Embryonic facial prominence (tissue), 1 donor: ENCODE data around the gene PIK3R2.

Experiments
- DNase-seq: peaks from one replicate; pipeline ENCODE4 v3.0.0-alpha.2; 2016; ENCODE audit errors: extremely low spot score

The PIK3R2 gene

GRCh38 chr19:18173054-18173571 lies 20.1 kb downstream of the PIK3R2 start:
- DNase-seq = no peak

- no peak for DNase-seq
Observed at GRCh38 chr19:18173572-18174288, 20.8 kb downstream of the PIK3R2 start, which contains the start of gene IFI30. Gene IFI30, plus strand, starts transcription at chr19:18173813. Its CDS starts 29 bp downstream, at chr19:18173842.

- no peak for DNase-seq
Observed at GRCh38 chr19:18174983-18175382, 22.0 kb downstream of the PIK3R2 start.

- DNase-seq = no peak
Observed at GRCh38 chr19:18176367-18177310, 23.7 kb downstream of the PIK3R2 start.

GRCh38 chr19:18179957-18180356 lies 27.0 kb downstream of the PIK3R2 start:
- no peak for DNase-seq

- no peak for DNase-seq
Observed at GRCh38 chr19:18183529-18183928, 30.6 kb downstream of the PIK3R2 start.

- DNase-seq = no peak
Observed at GRCh38 chr19:18185538-18185937, 32.6 kb downstream of the PIK3R2 start.

- DNase-seq = no peak
Observed at GRCh38 chr19:18190278-18190677, 37.3 kb downstream of the PIK3R2 start.

GRCh38 chr19:18191640-18192062 lies 38.7 kb downstream of the PIK3R2 start:
- no peak for DNase-seq

- DNase-seq = peak; percentile 98
Observed at GRCh38 chr19:18192673-18193387, 39.9 kb downstream of the PIK3R2 start, which contains the start of gene MPV17L2. Gene MPV17L2, plus strand, starts transcription at chr19:18193218. Its CDS starts 64 bp downstream, at chr19:18193282.

- DNase-seq = no peak
Observed at GRCh38 chr19:18193388-18194180, 40.6 kb downstream of the PIK3R2 start.

- DNase-seq = no peak
Observed at GRCh38 chr19:18194181-18194530, 41.2 kb downstream of the PIK3R2 start.

GRCh38 chr19:18194554-18195238 lies 41.7 kb downstream of the PIK3R2 start:
- no peak for DNase-seq

- DNase-seq = no peak
Observed at GRCh38 chr19:18196511-18196845, 43.5 kb downstream of the PIK3R2 start.

- no peak for DNase-seq
Observed at GRCh38 chr19:18197306-18197705, 44.3 kb downstream of the PIK3R2 start.

- no peak for DNase-seq
Observed at GRCh38 chr19:18197941-18198340, 45.0 kb downstream of the PIK3R2 start.

- DNase-seq = no peak
Observed at GRCh38 chr19:18198374-18198773, 45.4 kb downstream of the PIK3R2 start.

GRCh38 chr19:18202397-18202777 lies 49.4 kb downstream of the PIK3R2 start:
- no peak for DNase-seq

GRCh38 chr19:18202778-18203407 lies 49.9 kb downstream of the PIK3R2 start:
- DNase-seq = no peak

GRCh38 chr19:18203408-18203862 lies 50.5 kb downstream of the PIK3R2 start:
- DNase-seq = no peak
